H9 (cell line): ENCODE results near the gene CACNB2. TPM values are rescaled to one million over a fixed set of nuclear protein-coding genes. Genes with fewer than 3 reads are reported as not detected.

Experiments used
- DNase-seq: peaks from one replicate; pipeline ENCODE4 v3.0.0-alpha.2; 2017
- H2AFZ ChIP-seq: one replicate; pipeline ENCODE4 v1.6.1; 2013; ENCODE audit warnings: mild to moderate bottlenecking, low read length, control low read depth, moderate library complexity
- H2AK5ac ChIP-seq: 2 replicates; pipeline ENCODE4 v1.6.1; 2013; ENCODE audit warnings: low read length, control low read depth, mixed read lengths; ENCODE audit not compliant: insufficient read length
- H2BK120ac ChIP-seq: one replicate; pipeline ENCODE4 v1.6.1; 2013; ENCODE audit warnings: low read depth, mild to moderate bottlenecking, low read length, control low read depth, inconsistent platforms; ENCODE audit not compliant: poor library complexity, severe bottlenecking
- H2BK12ac ChIP-seq: 2 replicates; pipeline ENCODE4 v1.6.1; 2013; ENCODE audit warnings: low read length, control low read depth, mixed read lengths, low read depth; ENCODE audit not compliant: insufficient read length
- H2BK15ac ChIP-seq: 2 replicates; pipeline ENCODE4 v1.6.1; 2013; ENCODE audit warnings: low read depth, low read length, control low read depth
- H2BK20ac ChIP-seq: one replicate; pipeline ENCODE4 v1.6.1; 2013; ENCODE audit warnings: low read depth, mild to moderate bottlenecking, low read length, control low read depth, inconsistent platforms; ENCODE audit not compliant: poor library complexity, severe bottlenecking
- H2BK5ac ChIP-seq: 2 replicates; pipeline ENCODE4 v1.6.1; 2013; ENCODE audit warnings: low read length, control low read depth, mixed read lengths; ENCODE audit not compliant: insufficient read length
- H3K14ac ChIP-seq: 2 replicates; pipeline ENCODE4 v1.6.1; 2013; ENCODE audit warnings: low read length, control low read depth; ENCODE audit not compliant: insufficient read depth
- H3K18ac ChIP-seq: 2 replicates; pipeline ENCODE4 v1.6.1; 2013; ENCODE audit warnings: low read depth, mild to moderate bottlenecking, mixed read lengths, low read length, control low read depth; ENCODE audit not compliant: insufficient read length
- H3K23ac ChIP-seq: 2 replicates; pipeline ENCODE4 v1.6.1; 2013; ENCODE audit warnings: low read length, control low read depth, mixed read lengths, low read depth; ENCODE audit not compliant: insufficient read length
- H3K23me2 ChIP-seq: 2 replicates; pipeline ENCODE4 v1.6.1; 2013; ENCODE audit warnings: low read depth, mild to moderate bottlenecking, mixed read lengths, low read length, control low read depth; ENCODE audit not compliant: insufficient read length, poor library complexity, severe bottlenecking
- H3K27ac ChIP-seq: 2 replicates; pipeline ENCODE4 v1.5.1; 2013; ENCODE audit warnings: low read length, control low read depth, mixed read lengths, low read depth; ENCODE audit not compliant: insufficient read length
- H3K27me3 ChIP-seq: 2 replicates; pipeline ENCODE4 v1.6.1; 2013; ENCODE audit warnings: low read length, control low read depth, inconsistent platforms; ENCODE audit not compliant: insufficient read depth
- H3K4ac ChIP-seq: 2 replicates; pipeline ENCODE4 v1.6.1; 2013; ENCODE audit warnings: low read depth, mild to moderate bottlenecking, control low read depth, inconsistent platforms, low read length, moderate library complexity
- H3K4me1 ChIP-seq: 2 replicates; pipeline ENCODE4 v1.6.1; 2013; ENCODE audit warnings: low read length, control low read depth, inconsistent platforms; ENCODE audit not compliant: insufficient read depth
- H3K4me2 ChIP-seq: 2 replicates; pipeline ENCODE4 v1.6.1; 2013; ENCODE audit warnings: low read length, control low read depth, mixed read lengths; ENCODE audit not compliant: insufficient read length, insufficient read depth
- H3K56ac ChIP-seq: 2 replicates; pipeline ENCODE4 v1.6.1; 2013; ENCODE audit warnings: low read depth, mild to moderate bottlenecking, mixed read lengths, low read length, control low read depth; ENCODE audit not compliant: insufficient read length
- H3K79me1 ChIP-seq: 2 replicates; pipeline ENCODE4 v1.6.1; 2013; ENCODE audit warnings: low read depth, mild to moderate bottlenecking, moderate library complexity, low read length, control low read depth, inconsistent platforms; ENCODE audit not compliant: insufficient read depth, poor library complexity, severe bottlenecking
- H3K79me2 ChIP-seq: 2 replicates; pipeline ENCODE4 v1.6.1; 2013; ENCODE audit warnings: low read length, control low read depth, inconsistent platforms; ENCODE audit not compliant: insufficient read depth
- H3K9ac ChIP-seq: 2 replicates; pipeline ENCODE4 v1.6.1; 2013; ENCODE audit warnings: low read length, control low read depth, mixed read lengths; ENCODE audit not compliant: insufficient read length; ENCODE audit errors: extremely low read depth
- H3K9me3 ChIP-seq: one replicate; pipeline ENCODE4 v1.6.1; 2013; ENCODE audit warnings: low read depth, low read length, inconsistent platforms; ENCODE audit not compliant: control insufficient read depth
- H3T11ph ChIP-seq: one replicate; pipeline ENCODE4 v1.6.1; 2013; ENCODE audit warnings: mild to moderate bottlenecking, low read length, control low read depth, inconsistent platforms
- H4K20me1 ChIP-seq: one replicate; pipeline ENCODE4 v1.6.1; 2013; ENCODE audit not compliant: control insufficient read depth, insufficient read length, insufficient read depth
- H4K5ac ChIP-seq: 2 replicates; pipeline ENCODE4 v1.6.1; 2013; ENCODE audit warnings: low read depth, mild to moderate bottlenecking, mixed read lengths, low read length, control low read depth; ENCODE audit not compliant: insufficient read length
- H4K8ac ChIP-seq: replicated peaks from 2 replicates; pipeline ENCODE4 v1.6.1; 2013; ENCODE audit warnings: low read length, control low read depth, mixed read lengths, low read depth; ENCODE audit not compliant: insufficient read length
- H4K91ac ChIP-seq: 2 replicates; pipeline ENCODE4 v1.6.1; 2013; ENCODE audit warnings: low read depth, mild to moderate bottlenecking, moderate library complexity, mixed read lengths, low read length, control low read depth; ENCODE audit not compliant: insufficient read length
- H3K27ac Mint-ChIP-seq, 3 experiments: 2 replicates in 2 of 3; 3 replicates in 1 of 3; pipeline ENCODE4 v1.8.0; 2020 to 2021; ENCODE audit warnings: mixed read lengths in 3 of 3, mild to moderate bottlenecking in 1 of 3, moderate library complexity in 1 of 3
- H3K27me3 Mint-ChIP-seq: 2 replicates; pipeline ENCODE4 v1.8.0; 2021; ENCODE audit warnings: low read depth, mild to moderate bottlenecking, moderate library complexity, mixed read lengths
- H3K36me3 Mint-ChIP-seq, 3 experiments: 2 replicates in 2 of 3; 3 replicates in 1 of 3; pipeline ENCODE4 v1.8.0; 2020 to 2021; ENCODE audit warnings: low read depth in 3 of 3, mixed read lengths in 3 of 3; ENCODE audit not compliant: insufficient read depth in 1 of 3
- H3K4me1 Mint-ChIP-seq, 2 experiments: 2 replicates each; pipeline ENCODE4 v1.8.0; 2020; ENCODE audit warnings: mixed read lengths in 2 of 2
- H3K4me3 Mint-ChIP-seq, 2 experiments: 2 replicates in 1 of 2; 3 replicates in 1 of 2; pipeline ENCODE4 v1.8.0; 2020 to 2021; ENCODE audit warnings: mild to moderate bottlenecking in 2 of 2, mixed read lengths in 2 of 2, moderate library complexity in 1 of 2
- H3K9me3 Mint-ChIP-seq, 2 experiments: 2 replicates in 1 of 2; 3 replicates in 1 of 2; pipeline ENCODE4 v1.8.0; 2020; ENCODE audit warnings: mild to moderate bottlenecking in 2 of 2, mixed read lengths in 2 of 2, moderate library complexity in 1 of 2
- WGBS: extraction: QIAGEN DNeasy Blood & Tissue Kit; methylation state at CpG from one replicate; pipeline ENCODE4 v1.1.7; 2013; ENCODE audit warnings: missing lambda C conversion rate, low lambda C conversion rate, mixed read lengths; ENCODE audit not compliant: insufficient read length; ENCODE audit errors: extremely low coverage; 5-methylcytosine and 5-hydroxymethylcytosine counted together
- total RNA-seq: library from RNA; stranded (reverse); gene quantifications from 2 replicates; pipeline ENCODE4 v1.2.1, GENCODE V29; 2021
- TF ChIP-seq, protein P1 (sequence below): fragments of 200-600 bp; sonication (generic); conservative IDR thresholded peaks from 3 replicates; pipeline ENCODE4 v1.8.0; 2021; ENCODE audit warnings: antibody characterized with exemption, mild to moderate bottlenecking

Gene CACNB2
- total RNA-seq, 1 experiment from 2014 or later = 2.6 TPM

DNA sequence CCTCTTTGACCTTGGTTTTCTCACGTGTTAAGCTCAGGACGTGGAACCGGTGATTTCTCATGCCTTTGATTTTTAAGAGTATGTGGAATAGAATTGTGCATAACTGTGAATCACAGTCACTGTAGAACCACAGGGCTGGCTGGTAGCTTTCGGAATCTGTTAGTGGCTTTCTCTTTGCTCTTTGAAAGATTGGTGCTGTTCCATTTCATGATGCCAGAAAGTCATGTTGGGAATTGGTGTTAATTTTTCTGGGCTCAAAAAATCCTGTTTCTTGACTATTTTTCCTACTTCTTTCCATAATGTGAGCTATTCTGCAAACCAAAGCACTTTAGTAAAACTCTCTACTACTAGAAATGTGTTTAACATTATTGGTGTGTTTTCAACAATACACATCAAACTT lies 73.0 kb downstream of the CACNB2 start:
- Histone ChIP-seq H4K8ac (no peak overlapping the region), H3K4ac (no peak overlapping the region), H3K18ac (no peak overlapping the region), H3K27ac (no peak overlapping the region), H2BK12ac (no peak overlapping the region), H2BK120ac (no peak overlapping the region), H3K9me3 (no peaks in the 10 kb centered on the region), H4K20me1 (no peaks in the 10 kb centered on the region), H3K23ac (no peak overlapping the region), H3K4me1 (no peaks in the 10 kb centered on the region), H3K9ac (no peak overlapping the region), H2AFZ (no peak overlapping the region), H2AK5ac (no peak overlapping the region), H3K79me2 (no peaks in the 10 kb centered on the region), H4K5ac (no peak overlapping the region), H2BK5ac (no peak overlapping the region), H3T11ph (no peak overlapping the region), H3K23me2 (no peaks in the 10 kb centered on the region), H3K56ac (no peak overlapping the region), H2BK15ac (no peak overlapping the region), H2BK20ac (no peak overlapping the region), H3K14ac (no peak overlapping the region), H3K27me3 (no peaks in the 10 kb centered on the region), H4K91ac (no peak overlapping the region), H3K4me2 (no peak overlapping the region), H3K79me1 (no peaks in the 10 kb centered on the region)
- Mint-ChIP-seq H3K9me3 (no peaks in the 10 kb centered on the region), H3K36me3 (no peaks in the 10 kb centered on the region), H3K4me3 (no peak overlapping the region), H3K27me3 (no peaks in the 10 kb centered on the region), H3K4me1 (peaks cover 3 to 8% of the 10 kb centered on the region in 2 experiments; a peak in 3 of 4 replicates), H3K27ac (no peak overlapping the region)
- DNase-seq = no peak
- no CpG with 5 or more reads among the region's 4 CpGs for WGBS
- TF ChIP-seq, protein P1, sequence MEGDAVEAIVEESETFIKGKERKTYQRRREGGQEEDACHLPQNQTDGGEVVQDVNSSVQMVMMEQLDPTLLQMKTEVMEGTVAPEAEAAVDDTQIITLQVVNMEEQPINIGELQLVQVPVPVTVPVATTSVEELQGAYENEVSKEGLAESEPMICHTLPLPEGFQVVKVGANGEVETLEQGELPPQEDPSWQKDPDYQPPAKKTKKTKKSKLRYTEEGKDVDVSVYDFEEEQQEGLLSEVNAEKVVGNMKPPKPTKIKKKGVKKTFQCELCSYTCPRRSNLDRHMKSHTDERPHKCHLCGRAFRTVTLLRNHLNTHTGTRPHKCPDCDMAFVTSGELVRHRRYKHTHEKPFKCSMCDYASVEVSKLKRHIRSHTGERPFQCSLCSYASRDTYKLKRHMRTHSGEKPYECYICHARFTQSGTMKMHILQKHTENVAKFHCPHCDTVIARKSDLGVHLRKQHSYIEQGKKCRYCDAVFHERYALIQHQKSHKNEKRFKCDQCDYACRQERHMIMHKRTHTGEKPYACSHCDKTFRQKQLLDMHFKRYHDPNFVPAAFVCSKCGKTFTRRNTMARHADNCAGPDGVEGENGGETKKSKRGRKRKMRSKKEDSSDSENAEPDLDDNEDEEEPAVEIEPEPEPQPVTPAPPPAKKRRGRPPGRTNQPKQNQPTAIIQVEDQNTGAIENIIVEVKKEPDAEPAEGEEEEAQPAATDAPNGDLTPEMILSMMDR = no peak
